K562 (cell line): ENCODE data around the gene USP6. TPM values are rescaled to one million over a fixed set of nuclear protein-coding genes. Genes with fewer than 3 reads are reported as not detected.

Experiments used
- ATF7 ChIP-seq: fragments of 450-650 bp; IDR thresholded peaks from 2 replicates; pipeline ENCODE4 v1.7.1; 2014; ENCODE audit warnings: mild to moderate bottlenecking, moderate library complexity
- ESRRA ChIP-seq: fragments of 450-650 bp; IDR thresholded peaks from 2 replicates; pipeline ENCODE4 v1.6.1; 2014; ENCODE audit warnings: low read depth, mild to moderate bottlenecking, moderate library complexity, borderline replicate concordance
- ETV5 ChIP-seq: sonication (generic); formaldehyde crosslinking; IDR thresholded peaks from 2 replicates; pipeline ENCODE4 v1.4.0; 2020; ENCODE audit warnings: low read depth, mild to moderate bottlenecking, missing genetic modification reagents
- FOXJ2 ChIP-seq: fragments of 200-800 bp; sonication (Bioruptor generic); IDR thresholded peaks from 2 replicates; pipeline ENCODE4 v1.6.1; 2016; ENCODE audit warnings: missing genetic modification characterization, missing compliant biosample characterization
- HNRNPL ChIP-seq: fragments of 200-400 bp; formaldehyde crosslinking; IDR thresholded peaks from 2 replicates; pipeline ENCODE4 v1.6.1; 2017; ENCODE audit warnings: low read depth, mild to moderate bottlenecking, low read length
- HOXB6 ChIP-seq: fragments of 250-450 bp; sonication (Bioruptor Pico); IDR thresholded peaks from 2 replicates; pipeline ENCODE4 v1.5.1; 2022; ENCODE audit warnings: mild to moderate bottlenecking, borderline replicate concordance
- JUND ChIP-seq, 2 experiments: IDR thresholded peaks; 2 replicates in 1 of 2; 3 replicates in 1 of 2; pipeline ENCODE4 v1.6.1; 2011; ENCODE audit warnings: borderline replicate concordance in 2 of 2, low read depth in 2 of 2, low read length in 2 of 2, improper control_type of control experiment in 1 of 2, missing biosample characterization in 1 of 2, missing genetic modification characterization in 1 of 2, missing genetic modification reagents in 1 of 2
- KDM2B ChIP-seq: fragments of 250-450 bp; sonication (Bioruptor Pico); IDR thresholded peaks from 2 replicates; pipeline ENCODE4 v1.8.0; 2021; ENCODE audit warnings: mild to moderate bottlenecking, moderate library complexity
- LCOR ChIP-seq: sonication (generic); formaldehyde crosslinking; IDR thresholded peaks from 2 replicates; pipeline ENCODE4 v1.8.0; 2022; ENCODE audit warnings: mild to moderate bottlenecking, missing genetic modification reagents
- MXI1 ChIP-seq: IDR thresholded peaks from 2 replicates; pipeline ENCODE4 v1.6.1; 2011; ENCODE audit warnings: low read depth, mild to moderate bottlenecking, improper control_type of control experiment, low read length
- SIX5 ChIP-seq, 2 experiments: IDR thresholded peaks; 2 replicates each; pipeline ENCODE4 v1.6.1; 2011; ENCODE audit warnings: low read length in 2 of 2, borderline replicate concordance in 1 of 2, low read depth in 1 of 2, mild to moderate bottlenecking in 1 of 2, moderate library complexity in 1 of 2; ENCODE audit not compliant: insufficient read depth in 1 of 2
- SUPT5H ChIP-seq: fragments of 450-650 bp; IDR thresholded peaks from 2 replicates; pipeline ENCODE4 v1.6.1; 2016
- ZC3H8 ChIP-seq: fragments of 450-650 bp; IDR thresholded peaks from 2 replicates; pipeline ENCODE4 v1.6.1; 2017
- polyA plus RNA-seq, 8 experiments: library from polyadenylated mRNA; depleted of rRNA in 4 of 8; stranded (reverse) in 5 of 8; unstranded in 3 of 8; fragments of >200 nt; fragmentation: Nextera tagmentation in 2 of 8; fragmentation: Illumina TruSeq in 1 of 8; extraction: Ambion mirVana in 2 of 8; extraction: Trizol in 1 of 8; gene quantifications; 2 replicates each; pipeline versions ENCODE4 v1.2.1 to v1.2.3, GENCODE V29; 2011 to 2014; ENCODE audit warnings: inconsistent platforms in 1 of 8, missing spikeins in 1 of 8
- total RNA-seq, 7 experiments: library from RNA; depleted of rRNA in 6 of 7; stranded (reverse); fragments of >200 nt in 6 of 7; fragmentation: Illumina TruSeq in 2 of 7; extraction: Trizol in 2 of 7; gene quantifications; 2 replicates each; pipeline versions ENCODE4 v1.2.1 to v1.2.3, GENCODE V29; 2011 to 2021; ENCODE audit warnings: low replicate concordance in 1 of 7
- TF ChIP-seq, protein P1 (sequence below): sonication (generic); formaldehyde crosslinking; IDR thresholded peaks from 2 replicates; pipeline ENCODE4 v1.4.0; 2020; ENCODE audit warnings: mild to moderate bottlenecking, missing genetic modification reagents
- TF ChIP-seq, protein P2 (sequence below): fragments of 450-650 bp; IDR thresholded peaks from 2 replicates; pipeline ENCODE4 v1.7.0; 2016; ENCODE audit warnings: borderline replicate concordance
- TF ChIP-seq, protein P3 (sequence below): fragments of 450-650 bp; IDR thresholded peaks from 2 replicates; pipeline ENCODE4 v1.6.1; 2014; ENCODE audit warnings: low read depth, mild to moderate bottlenecking, moderate library complexity, borderline replicate concordance
- TF ChIP-seq, protein P4 (sequence below): fragments of 450-650 bp; IDR thresholded peaks from 2 replicates; pipeline ENCODE4 v1.6.1; 2016; ENCODE audit warnings: antibody characterized with exemption
- TF ChIP-seq, protein P5 (sequence below): sonication (generic); formaldehyde crosslinking; IDR thresholded peaks from 2 replicates; pipeline ENCODE4 v1.5.0; 2020; ENCODE audit warnings: missing genetic modification reagents

The USP6 gene
- total and polyA plus RNA-seq, 9 of the 15 experiments (the other 6 are each of a cell fraction or from before 2014, with no cell fraction given) = 0.01 to 0.09 (median 0.04) TPM; not detected in 4

DNA sequence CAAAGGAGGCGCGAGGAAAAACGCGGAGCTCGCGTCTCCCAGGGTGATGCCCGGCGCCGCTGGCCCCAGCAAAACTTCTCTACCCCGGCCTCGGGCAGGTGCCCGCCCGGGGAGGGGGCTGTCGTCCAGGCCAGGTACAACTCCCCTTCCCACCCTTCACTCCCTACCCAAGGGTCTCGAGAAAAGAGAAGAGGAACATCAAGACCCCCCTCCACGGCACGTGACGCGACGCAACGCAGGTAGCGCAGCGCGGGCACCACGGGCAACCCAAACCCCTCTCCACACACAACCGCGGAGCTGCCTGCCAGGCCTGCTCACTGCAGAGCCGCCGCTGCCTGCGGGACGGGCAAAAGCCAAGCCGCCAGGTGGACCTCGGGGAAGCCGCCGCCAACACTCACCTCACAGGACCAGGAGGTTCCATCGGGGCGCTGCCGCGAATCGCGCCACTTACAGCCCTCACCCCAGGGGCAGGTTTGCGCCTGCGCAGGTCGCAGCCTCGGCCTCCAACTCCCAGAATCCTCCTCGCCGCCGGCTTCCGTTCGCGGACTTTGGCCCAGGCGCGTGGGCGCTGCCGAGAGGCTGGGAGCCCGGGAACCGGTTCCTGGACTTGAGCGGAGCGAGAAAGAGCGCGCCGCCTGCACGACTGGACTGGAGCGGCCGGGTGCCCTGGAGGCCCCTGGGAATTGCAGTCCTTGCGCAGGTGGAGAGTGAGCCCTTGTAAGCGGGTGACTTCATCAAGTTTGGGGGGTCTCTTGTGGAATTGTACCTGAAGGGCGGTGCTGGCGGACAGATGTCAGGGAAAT lies 4.2 kb upstream of the USP6 start, which contains the start of gene ZNF232 (continued):
- TF ChIP-seq ESRRA (0 out of 2 replicates have a peak, but pooled peaks have one; percentile 9), FOXJ2 (0 out of 2 replicates have a peak, but pooled peaks have one; percentile 44), ZC3H8 (no peak), SIX5 (IDR thresholded peaks at IDR 0.05; ENCODE audit: borderline replicate concordance in 1 of 2, insufficient read depth in 1 of 2, low read depth in 1 of 2, low read length in 2 of 2) (peak; percentile 34 to 57; a peak in 3 of 4 replicates), KDM2B (CRISPR knock-in tag) (0 out of 2 replicates have a peak, but pooled peaks have one; percentile 76), LCOR (CRISPR knock-in tag) (no peak), HOXB6 (CRISPR knock-in tag) (no peak), MXI1 (peak; percentile 30; the same call in 1 of the 2 replicates), ATF7 (peak; percentile 77), SUPT5H (peak; percentile 65), HNRNPL (peak; percentile 88; the same call in 1 of the 2 replicates), ETV5 (CRISPR knock-in tag) (peak; percentile 63; the same call in 1 of the 2 replicates), JUND (IDR thresholded peaks at IDR 0.05; ENCODE audit: borderline replicate concordance, low read depth, low read length) (no peak; the same call in 1 of the 2 replicates), JUND (tag; IDR thresholded peaks at IDR 0.05; ENCODE audit: borderline replicate concordance, low read depth, low read length) (no peak)
- TF ChIP-seq, protein P1, sequence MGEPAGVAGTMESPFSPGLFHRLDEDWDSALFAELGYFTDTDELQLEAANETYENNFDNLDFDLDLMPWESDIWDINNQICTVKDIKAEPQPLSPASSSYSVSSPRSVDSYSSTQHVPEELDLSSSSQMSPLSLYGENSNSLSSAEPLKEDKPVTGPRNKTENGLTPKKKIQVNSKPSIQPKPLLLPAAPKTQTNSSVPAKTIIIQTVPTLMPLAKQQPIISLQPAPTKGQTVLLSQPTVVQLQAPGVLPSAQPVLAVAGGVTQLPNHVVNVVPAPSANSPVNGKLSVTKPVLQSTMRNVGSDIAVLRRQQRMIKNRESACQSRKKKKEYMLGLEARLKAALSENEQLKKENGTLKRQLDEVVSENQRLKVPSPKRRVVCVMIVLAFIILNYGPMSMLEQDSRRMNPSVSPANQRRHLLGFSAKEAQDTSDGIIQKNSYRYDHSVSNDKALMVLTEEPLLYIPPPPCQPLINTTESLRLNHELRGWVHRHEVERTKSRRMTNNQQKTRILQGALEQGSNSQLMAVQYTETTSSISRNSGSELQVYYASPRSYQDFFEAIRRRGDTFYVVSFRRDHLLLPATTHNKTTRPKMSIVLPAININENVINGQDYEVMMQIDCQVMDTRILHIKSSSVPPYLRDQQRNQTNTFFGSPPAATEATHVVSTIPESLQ (CRISPR knock-in tag) = 0 out of 2 replicates have a peak, but pooled peaks have one; percentile 17
- TF ChIP-seq, protein P2, sequence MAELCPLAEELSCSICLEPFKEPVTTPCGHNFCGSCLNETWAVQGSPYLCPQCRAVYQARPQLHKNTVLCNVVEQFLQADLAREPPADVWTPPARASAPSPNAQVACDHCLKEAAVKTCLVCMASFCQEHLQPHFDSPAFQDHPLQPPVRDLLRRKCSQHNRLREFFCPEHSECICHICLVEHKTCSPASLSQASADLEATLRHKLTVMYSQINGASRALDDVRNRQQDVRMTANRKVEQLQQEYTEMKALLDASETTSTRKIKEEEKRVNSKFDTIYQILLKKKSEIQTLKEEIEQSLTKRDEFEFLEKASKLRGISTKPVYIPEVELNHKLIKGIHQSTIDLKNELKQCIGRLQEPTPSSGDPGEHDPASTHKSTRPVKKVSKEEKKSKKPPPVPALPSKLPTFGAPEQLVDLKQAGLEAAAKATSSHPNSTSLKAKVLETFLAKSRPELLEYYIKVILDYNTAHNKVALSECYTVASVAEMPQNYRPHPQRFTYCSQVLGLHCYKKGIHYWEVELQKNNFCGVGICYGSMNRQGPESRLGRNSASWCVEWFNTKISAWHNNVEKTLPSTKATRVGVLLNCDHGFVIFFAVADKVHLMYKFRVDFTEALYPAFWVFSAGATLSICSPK = no peak
- TF ChIP-seq, protein P3, sequence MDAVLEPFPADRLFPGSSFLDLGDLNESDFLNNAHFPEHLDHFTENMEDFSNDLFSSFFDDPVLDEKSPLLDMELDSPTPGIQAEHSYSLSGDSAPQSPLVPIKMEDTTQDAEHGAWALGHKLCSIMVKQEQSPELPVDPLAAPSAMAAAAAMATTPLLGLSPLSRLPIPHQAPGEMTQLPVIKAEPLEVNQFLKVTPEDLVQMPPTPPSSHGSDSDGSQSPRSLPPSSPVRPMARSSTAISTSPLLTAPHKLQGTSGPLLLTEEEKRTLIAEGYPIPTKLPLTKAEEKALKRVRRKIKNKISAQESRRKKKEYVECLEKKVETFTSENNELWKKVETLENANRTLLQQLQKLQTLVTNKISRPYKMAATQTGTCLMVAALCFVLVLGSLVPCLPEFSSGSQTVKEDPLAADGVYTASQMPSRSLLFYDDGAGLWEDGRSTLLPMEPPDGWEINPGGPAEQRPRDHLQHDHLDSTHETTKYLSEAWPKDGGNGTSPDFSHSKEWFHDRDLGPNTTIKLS = peak; percentile 50; the same call in 1 of the 2 replicates
- TF ChIP-seq, protein P4, sequence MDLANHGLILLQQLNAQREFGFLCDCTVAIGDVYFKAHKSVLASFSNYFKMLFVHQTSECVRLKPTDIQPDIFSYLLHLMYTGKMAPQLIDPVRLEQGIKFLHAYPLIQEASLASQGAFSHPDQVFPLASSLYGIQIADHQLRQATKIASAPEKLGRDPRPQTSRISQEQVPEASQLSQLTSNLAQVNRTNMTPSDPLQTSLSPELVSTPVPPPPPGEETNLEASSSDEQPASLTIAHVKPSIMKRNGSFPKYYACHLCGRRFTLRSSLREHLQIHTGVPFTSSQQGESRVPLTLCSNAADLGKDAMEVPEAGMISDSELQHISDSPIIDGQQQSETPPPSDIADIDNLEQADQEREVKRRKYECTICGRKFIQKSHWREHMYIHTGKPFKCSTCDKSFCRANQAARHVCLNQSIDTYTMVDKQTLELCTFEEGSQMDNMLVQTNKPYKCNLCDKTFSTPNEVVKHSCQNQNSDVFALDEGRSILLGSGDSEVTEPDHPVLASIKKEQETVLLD = peak; percentile 91
- TF ChIP-seq, protein P5, sequence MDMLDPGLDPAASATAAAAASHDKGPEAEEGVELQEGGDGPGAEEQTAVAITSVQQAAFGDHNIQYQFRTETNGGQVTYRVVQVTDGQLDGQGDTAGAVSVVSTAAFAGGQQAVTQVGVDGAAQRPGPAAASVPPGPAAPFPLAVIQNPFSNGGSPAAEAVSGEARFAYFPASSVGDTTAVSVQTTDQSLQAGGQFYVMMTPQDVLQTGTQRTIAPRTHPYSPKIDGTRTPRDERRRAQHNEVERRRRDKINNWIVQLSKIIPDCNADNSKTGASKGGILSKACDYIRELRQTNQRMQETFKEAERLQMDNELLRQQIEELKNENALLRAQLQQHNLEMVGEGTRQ (CRISPR knock-in tag) = peak; percentile 69
